HG02970 (cell line): ENCODE results near the gene AARS2.
"Not testable (repeated sequence)": the region's sequence is repeated elsewhere in the genome, so short reads cannot be mapped to it uniquely, and the experiment has no call there.

ENCODE experiments used
- ATAC-seq: cut with Tn5 transposase; IDR thresholded peaks from one replicate; pipeline ENCODE4 v1.9.1; 2021; ENCODE audit warnings: mild to moderate bottlenecking, moderate library complexity, moderate number of reproducible peaks; ENCODE audit not compliant: unreplicated experiment, low FRiP score

The AARS2 gene

GRCh38 chr6:44333273-44333919 is 20.2 kb upstream of the AARS2 start:
- ATAC-seq: no peak

- ATAC-seq: no peak
Observed at GRCh38 chr6:44332585-44332984, 19.4 kb upstream of the AARS2 start.

- ATAC-seq: no peak
Observed at GRCh38 chr6:44329858-44330257, 16.7 kb upstream of the AARS2 start.

- ATAC-seq: not testable (repeated sequence)
Observed at GRCh38 chr6:44328203-44328602, 15.1 kb upstream of the AARS2 start.

- ATAC-seq: no peak
Observed at GRCh38 chr6:44327760-44328159, 14.6 kb upstream of the AARS2 start.

GRCh38 chr6:44327096-44327495 is 13.9 kb upstream of the AARS2 start:
- no peak for ATAC-seq

- no peak for ATAC-seq
Observed at GRCh38 chr6:44321210-44321609, 8.1 kb upstream of the AARS2 start.

- ATAC-seq: not testable (repeated sequence)
Observed at GRCh38 chr6:44317136-44317631, 4.0 kb upstream of the AARS2 start.

- ATAC-seq: no peak
Observed at GRCh38 chr6:44316481-44316880, 3.3 kb upstream of the AARS2 start.

- ATAC-seq: no peak
Observed at GRCh38 chr6:44315951-44316350, 2.8 kb upstream of the AARS2 start.

GRCh38 chr6:44315516-44315915 is 2.4 kb upstream of the AARS2 start:
- no peak for ATAC-seq

- not testable (repeated sequence) for ATAC-seq
Observed at GRCh38 chr6:44314657-44315056, 1.5 kb upstream of the AARS2 start.

GRCh38 chr6:44311767-44312166 is 1.4 kb downstream of the AARS2 start:
- ATAC-seq: no peak

GRCh38 chr6:44311304-44311703 is 1.8 kb downstream of the AARS2 start:
- no peak for ATAC-seq

GRCh38 chr6:44310241-44310640 is 2.9 kb downstream of the AARS2 start:
- no peak for ATAC-seq

- ATAC-seq: no peak
Observed at GRCh38 chr6:44309631-44310030, 3.5 kb downstream of the AARS2 start.

GRCh38 chr6:44309092-44309491 is 4.1 kb downstream of the AARS2 start:
- ATAC-seq: no peak

- no peak for ATAC-seq
Observed at GRCh38 chr6:44307217-44307616, 5.9 kb downstream of the AARS2 start.

- ATAC-seq: no peak
Observed at GRCh38 chr6:44306710-44307109, 6.4 kb downstream of the AARS2 start.

GRCh38 chr6:44305200-44305725 is 7.9 kb downstream of the AARS2 start:
- no peak for ATAC-seq

- ATAC-seq: no peak
Observed at GRCh38 chr6:44304282-44305199, 8.6 kb downstream of the AARS2 start.
